Osteocyte (in vitro differentiated cells): Measurements from ENCODE around the gene ZNF135. TPM values are rescaled to one million over a fixed set of nuclear protein-coding genes. Genes with fewer than 3 reads are reported as not detected.

Source experiments
- DNase-seq: peaks from one replicate; pipeline ENCODE4 v3.0.0; 2021; ENCODE audit warnings: mixed read lengths; ENCODE audit not compliant: unreplicated experiment; ENCODE audit errors: extremely low spot score
- H3K27ac Mint-ChIP-seq: one replicate; pipeline ENCODE4 v1.8.0; 2021; ENCODE audit warnings: mild to moderate bottlenecking, mixed read lengths; ENCODE audit not compliant: unreplicated experiment
- H3K27me3 Mint-ChIP-seq: one replicate; pipeline ENCODE4 v1.8.0; 2021; ENCODE audit warnings: mixed read lengths; ENCODE audit not compliant: unreplicated experiment
- H3K36me3 Mint-ChIP-seq: one replicate; pipeline ENCODE4 v1.8.0; 2021; ENCODE audit warnings: mixed read lengths; ENCODE audit not compliant: unreplicated experiment
- H3K4me1 Mint-ChIP-seq: one replicate; pipeline ENCODE4 v1.8.0; 2021; ENCODE audit warnings: mixed read lengths; ENCODE audit not compliant: unreplicated experiment
- H3K4me3 Mint-ChIP-seq: one replicate; pipeline ENCODE4 v1.8.0; 2021; ENCODE audit warnings: mild to moderate bottlenecking, moderate library complexity, mixed read lengths; ENCODE audit not compliant: unreplicated experiment
- H3K9me3 Mint-ChIP-seq: one replicate; pipeline ENCODE4 v1.8.0; 2021; ENCODE audit warnings: mixed read lengths; ENCODE audit not compliant: unreplicated experiment
- total RNA-seq: library from RNA; stranded (reverse); gene quantifications from 2 replicates; pipeline ENCODE4 v1.2.1, GENCODE V29; 2021
- TF ChIP-seq, protein P1 (sequence below): fragments of 200-600 bp; sonication (generic); IDR thresholded peaks from 2 replicates; pipeline ENCODE4 v1.5.0; 2021; ENCODE audit warnings: antibody characterized with exemption, mild to moderate bottlenecking, moderate library complexity

The ZNF135 gene
- total RNA-seq, 1 donor from 2014 or later = 5.9 TPM

DNA sequence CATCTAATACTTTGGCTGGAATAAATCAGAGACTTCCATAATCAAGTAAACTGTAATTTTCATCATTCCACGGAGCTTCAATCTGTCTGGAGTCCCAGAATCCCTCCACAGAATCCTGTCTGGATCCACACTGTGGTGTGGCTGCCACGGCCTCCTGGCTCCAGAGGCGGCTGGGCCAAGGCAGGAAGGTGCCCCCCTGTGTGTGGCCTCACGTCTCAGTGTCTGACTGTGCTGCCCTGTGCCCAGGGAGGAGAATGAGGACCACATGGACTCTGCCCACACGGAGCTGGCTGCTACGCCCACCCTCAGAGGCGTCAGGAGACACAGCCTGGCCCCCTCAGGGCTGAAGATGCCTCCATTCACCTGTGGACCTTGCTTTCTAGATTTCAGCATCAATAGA is 12.2 kb upstream of the ZNF135 start:
- no peaks in the 10 kb centered on the region for H3K4me1 Mint-ChIP-seq
- DNase-seq = no peak
- H3K9me3 Mint-ChIP-seq = peaks cover 24% of the 10 kb centered on the region
- TF ChIP-seq, protein P1, sequence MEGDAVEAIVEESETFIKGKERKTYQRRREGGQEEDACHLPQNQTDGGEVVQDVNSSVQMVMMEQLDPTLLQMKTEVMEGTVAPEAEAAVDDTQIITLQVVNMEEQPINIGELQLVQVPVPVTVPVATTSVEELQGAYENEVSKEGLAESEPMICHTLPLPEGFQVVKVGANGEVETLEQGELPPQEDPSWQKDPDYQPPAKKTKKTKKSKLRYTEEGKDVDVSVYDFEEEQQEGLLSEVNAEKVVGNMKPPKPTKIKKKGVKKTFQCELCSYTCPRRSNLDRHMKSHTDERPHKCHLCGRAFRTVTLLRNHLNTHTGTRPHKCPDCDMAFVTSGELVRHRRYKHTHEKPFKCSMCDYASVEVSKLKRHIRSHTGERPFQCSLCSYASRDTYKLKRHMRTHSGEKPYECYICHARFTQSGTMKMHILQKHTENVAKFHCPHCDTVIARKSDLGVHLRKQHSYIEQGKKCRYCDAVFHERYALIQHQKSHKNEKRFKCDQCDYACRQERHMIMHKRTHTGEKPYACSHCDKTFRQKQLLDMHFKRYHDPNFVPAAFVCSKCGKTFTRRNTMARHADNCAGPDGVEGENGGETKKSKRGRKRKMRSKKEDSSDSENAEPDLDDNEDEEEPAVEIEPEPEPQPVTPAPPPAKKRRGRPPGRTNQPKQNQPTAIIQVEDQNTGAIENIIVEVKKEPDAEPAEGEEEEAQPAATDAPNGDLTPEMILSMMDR = no peak
- H3K27me3 Mint-ChIP-seq = no peaks in the 10 kb centered on the region
- no peaks in the 10 kb centered on the region for H3K36me3 Mint-ChIP-seq
- no peak overlapping the region for H3K27ac Mint-ChIP-seq
- H3K4me3 Mint-ChIP-seq = no peak overlapping the region

GRCh38 chr19:58047672-58048071 is 11.4 kb upstream of the ZNF135 start:
- H3K4me3 Mint-ChIP-seq = no peak overlapping the region
- H3K4me1 Mint-ChIP-seq = no peaks in the 10 kb centered on the region
- H3K36me3 Mint-ChIP-seq = no peaks in the 10 kb centered on the region
- no peaks in the 10 kb centered on the region for H3K27me3 Mint-ChIP-seq
- DNase-seq = no peak
- TF ChIP-seq, protein P1 = no peak
- peaks cover 26% of the 10 kb centered on the region for H3K9me3 Mint-ChIP-seq
- H3K27ac Mint-ChIP-seq = no peak overlapping the region

GRCh38 chr19:58052256-58052655 is 6.8 kb upstream of the ZNF135 start:
- no peaks in the 10 kb centered on the region for H3K27me3 Mint-ChIP-seq
- H3K4me3 Mint-ChIP-seq = no peak overlapping the region
- no peaks in the 10 kb centered on the region for H3K4me1 Mint-ChIP-seq
- H3K36me3 Mint-ChIP-seq = peaks cover 2% of the 10 kb centered on the region
- no peak overlapping the region for H3K27ac Mint-ChIP-seq
- no peak for DNase-seq
- peaks cover 30% of the 10 kb centered on the region for H3K9me3 Mint-ChIP-seq
- TF ChIP-seq, protein P1 = no peak

DNA sequence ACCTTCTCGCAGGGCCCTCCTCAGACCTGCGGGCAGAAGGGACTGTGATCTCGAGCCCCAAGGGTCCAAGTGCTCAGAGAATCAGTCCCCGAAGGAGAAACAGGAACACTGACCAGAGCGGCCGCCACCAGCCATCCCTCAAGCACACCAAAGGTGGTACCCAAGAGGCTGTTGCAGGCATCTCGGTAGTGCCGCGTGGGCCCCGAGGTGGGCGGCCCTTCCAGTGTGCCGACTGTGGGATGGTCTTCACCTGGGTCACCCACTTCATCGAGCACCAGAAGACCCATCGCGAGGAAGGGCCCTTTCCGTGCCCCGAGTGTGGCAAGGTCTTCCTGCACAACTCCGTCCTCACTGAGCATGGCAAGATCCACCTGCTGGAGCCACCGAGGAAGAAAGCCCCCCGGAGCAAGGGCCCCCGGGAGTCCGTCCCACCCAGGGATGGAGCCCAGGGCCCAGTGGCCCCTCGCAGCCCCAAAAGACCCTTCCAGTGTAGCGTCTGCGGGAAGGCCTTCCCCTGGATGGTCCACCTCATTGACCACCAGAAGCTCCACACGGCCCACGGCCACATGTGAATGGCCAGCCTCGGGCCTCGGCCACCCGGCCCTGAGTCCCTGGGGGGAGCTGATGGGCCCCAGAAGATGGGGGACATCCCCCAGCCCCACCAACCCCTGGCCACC is 5.5 kb upstream of the ZNF135 start:
- no peaks in the 10 kb centered on the region for H3K27me3 Mint-ChIP-seq
- TF ChIP-seq, protein P1 = no peak

DNA sequence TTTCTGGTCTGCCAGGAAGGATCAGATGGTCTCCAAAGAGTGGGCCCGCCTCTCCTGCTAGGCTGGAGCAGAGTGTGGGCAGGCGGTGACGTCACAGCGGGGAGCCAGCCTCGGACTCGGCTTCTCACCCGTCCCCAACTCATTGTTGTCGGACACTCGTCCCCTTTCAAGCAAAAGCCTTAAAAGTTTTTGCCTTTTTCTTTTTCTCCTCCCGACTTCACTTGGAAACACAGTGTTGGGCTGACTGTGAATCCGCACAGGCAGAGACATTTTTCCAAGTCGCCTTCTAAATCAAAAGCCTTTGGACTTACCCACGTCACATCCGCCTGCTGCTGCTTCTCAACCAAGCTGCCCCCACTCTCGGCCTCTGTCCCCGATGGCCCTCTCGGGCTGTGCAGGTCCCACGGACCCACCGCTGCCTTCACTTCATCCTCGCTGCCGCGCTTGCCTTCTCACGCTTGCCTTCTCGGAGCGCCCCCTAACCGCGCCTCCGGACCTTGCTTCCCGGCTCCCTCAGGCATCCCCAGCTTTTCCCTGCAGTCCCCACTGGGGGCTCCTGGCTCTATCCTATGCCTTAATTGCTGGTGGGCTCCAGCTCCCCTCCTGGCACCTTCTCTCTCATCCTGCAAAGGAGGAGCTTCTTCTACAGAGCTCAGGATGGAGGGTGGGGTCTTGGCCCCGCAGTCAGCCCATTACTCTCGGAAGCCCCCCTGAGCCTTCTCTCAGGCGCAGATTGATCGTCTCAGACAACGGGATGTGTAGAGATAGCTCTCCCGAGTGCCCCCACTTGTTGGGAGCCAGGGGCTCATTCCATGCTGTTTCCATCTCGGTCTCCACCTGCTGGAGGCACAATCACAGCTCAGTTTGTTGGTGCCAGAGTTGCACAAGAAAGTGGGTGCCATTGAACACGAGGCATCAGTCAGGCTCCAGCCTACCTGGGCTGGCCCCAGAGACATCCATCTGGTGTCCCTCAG is 3.9 kb upstream of the ZNF135 start:
- H3K9me3 Mint-ChIP-seq = peaks cover 22% of the 10 kb centered on the region
- DNase-seq = no peak
- H3K27me3 Mint-ChIP-seq = no peaks in the 10 kb centered on the region
- TF ChIP-seq, protein P1 = no peak
- no peak overlapping the region for H3K4me3 Mint-ChIP-seq
- no peak overlapping the region for H3K27ac Mint-ChIP-seq
- peaks cover 7% of the 10 kb centered on the region for H3K4me1 Mint-ChIP-seq
- peaks cover 9% of the 10 kb centered on the region for H3K36me3 Mint-ChIP-seq

More for the DNA sequence above, 5.5 kb upstream of the ZNF135 start:
- H3K4me3 Mint-ChIP-seq = no peak overlapping the region
- peaks cover 30% of the 10 kb centered on the region for H3K9me3 Mint-ChIP-seq
- H3K36me3 Mint-ChIP-seq = peaks cover 5% of the 10 kb centered on the region
- no peaks in the 10 kb centered on the region for H3K4me1 Mint-ChIP-seq
- no peak overlapping the region for H3K27ac Mint-ChIP-seq
- no peak for DNase-seq
